Embryonic facial prominence (tissue), 1 donor: ENCODE measurements around the gene ATOSA.

ENCODE experiments used
- DNase-seq: peaks from one replicate; pipeline ENCODE4 v3.0.0-alpha.2; 2016; ENCODE audit errors: extremely low spot score

ATOSA gene

DNA sequence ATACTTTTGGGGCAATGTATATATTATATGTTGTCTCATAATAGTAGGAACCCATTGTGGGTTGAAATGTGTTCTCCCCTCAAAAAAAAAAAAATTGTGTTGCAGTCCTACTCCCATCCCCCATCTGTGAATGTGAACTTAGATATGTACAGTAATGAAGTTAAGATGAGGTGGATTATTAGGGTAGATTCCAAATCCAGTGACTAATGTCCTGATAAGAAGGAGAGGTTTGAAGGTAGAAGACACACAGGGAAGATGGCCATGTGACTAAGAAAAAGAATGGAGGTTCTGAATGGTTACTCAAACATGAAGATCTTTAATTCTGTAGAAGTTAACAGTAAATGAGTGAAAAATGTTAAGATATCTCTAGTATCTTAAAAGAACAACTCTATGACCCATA is 3.0 kb upstream of the ATOSA start:
- DNase-seq, result no peak

DNA sequence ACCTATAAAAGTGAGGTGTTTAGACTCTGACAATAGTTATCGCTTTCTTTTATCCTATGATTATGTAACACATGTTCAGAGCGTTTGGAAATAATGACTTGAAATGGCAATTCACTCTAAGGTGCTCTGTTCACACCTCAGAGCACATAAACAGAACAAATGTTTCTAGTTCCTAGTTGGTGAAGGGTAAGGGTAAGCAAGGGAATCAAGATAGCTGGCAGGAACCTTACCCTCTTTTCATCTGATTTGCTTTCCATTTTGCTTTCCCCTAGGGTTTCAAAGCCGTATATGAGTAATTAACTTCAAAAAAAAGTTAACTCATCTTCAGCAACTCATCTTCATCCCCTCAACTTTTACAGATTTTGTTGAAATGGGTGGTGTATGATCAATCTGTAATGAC is 2.3 kb upstream of the ATOSA start:
- no peak for DNase-seq

- no peak for DNase-seq
These were observed 1.6 kb upstream of the ATOSA start for GRCh38 chr15:52680761-52681160.

GRCh38 chr15:52680041-52680391 is 828 bp upstream of the ATOSA start:
- peak; percentile 18 for DNase-seq

DNA sequence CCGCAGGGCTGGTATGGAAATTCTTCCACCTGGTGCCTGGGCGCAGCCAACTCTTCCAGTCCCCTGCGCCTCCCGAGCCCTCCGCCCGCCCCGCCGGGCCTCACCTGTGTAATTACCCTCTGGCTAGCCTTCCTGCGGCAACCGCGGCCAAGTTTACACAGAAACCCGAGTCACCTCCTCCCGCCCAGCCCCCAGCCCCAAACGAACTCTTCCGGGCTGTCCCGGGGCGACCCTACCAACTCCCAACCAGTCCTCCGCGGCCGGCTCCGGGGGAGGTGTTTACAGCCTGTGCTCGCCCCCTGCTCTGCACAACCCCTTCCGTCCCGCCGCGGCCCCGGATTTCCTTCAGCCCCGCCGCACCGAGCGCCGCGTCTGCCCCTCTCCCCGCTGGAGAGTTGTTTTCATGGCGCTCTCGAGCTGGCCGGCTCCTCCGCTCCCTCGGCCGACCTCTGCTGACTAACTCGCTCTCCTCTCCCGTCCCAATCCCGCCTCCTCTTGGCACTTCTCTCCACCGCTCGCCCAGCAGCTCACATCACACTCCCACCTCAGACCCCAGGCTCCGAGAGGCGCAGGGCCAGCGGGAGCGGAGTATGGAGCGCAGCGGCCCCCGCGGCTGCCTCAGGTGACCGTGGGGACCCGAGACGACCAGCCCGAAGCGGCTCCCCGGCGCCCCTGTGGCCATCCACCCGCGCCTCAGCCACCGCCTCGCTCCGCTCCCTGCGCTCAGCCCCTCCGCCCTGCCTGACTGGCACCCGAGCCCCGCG is 538 bp downstream of the ATOSA start:
- DNase-seq, result peak; percentile 32

DNA sequence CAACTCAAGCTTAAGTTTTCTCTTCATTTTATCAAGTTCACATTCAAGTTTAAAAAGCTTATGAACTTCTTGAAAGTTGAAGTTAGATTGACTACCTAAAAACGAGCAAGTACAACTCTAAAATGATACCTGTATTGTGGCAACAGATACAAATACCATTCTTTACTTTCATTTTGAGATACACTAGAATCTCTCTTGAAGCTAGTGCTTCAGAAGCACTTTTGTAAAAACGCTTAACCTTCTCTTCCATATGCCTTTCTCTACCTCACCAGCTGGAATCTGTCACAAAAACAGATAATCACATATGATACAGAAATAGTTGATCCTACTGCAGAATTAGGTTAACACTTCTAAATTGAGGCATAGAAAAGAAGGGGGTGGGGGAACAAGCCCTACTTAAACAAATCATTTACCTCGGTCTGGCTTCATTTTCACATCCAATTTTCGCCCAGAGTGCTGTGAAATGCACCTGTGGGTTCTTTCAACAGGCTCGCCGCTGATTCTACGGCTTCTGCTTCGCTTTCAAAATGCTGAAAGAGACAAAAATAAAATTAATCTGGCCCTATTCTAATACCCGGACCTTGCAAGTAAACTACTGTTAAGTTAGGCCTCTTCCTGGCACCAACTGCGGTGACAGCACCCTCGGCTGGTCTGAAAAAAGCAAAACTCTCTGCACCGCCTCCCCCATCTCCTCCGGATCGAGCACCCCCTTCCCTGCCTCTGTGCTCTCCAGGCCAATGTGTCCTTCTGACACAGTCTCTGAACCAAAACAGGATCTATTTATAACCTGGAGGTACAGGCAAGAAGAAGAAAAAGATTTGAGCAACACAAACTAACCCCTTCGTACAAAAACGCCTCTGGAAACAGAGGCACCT is 1.4 kb downstream of the ATOSA start:
- DNase-seq, result peak; percentile 10

DNA sequence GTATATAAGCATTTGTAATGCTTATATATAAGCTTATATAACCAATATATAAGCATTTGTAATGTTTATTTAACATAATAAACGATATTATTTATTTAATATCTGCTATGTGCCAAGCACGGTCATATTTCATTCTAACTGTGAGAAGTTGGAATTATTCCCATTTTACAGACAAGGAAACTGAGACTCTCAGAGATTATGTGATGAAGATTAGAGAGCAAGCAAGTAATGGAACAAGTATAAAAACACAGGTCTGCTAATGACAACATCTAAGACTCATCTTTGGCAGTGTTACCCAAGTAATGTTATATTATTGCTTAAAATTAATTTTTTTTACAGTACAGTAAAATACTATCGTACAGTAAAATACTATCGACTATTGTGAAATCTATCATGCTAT is 4.4 kb downstream of the ATOSA start:
- no peak for DNase-seq

- no peak for DNase-seq
These were observed 5.5 kb downstream of the ATOSA start for GRCh38 chr15:52673734-52674133.

- no peak for DNase-seq
These were observed 5.9 kb downstream of the ATOSA start for GRCh38 chr15:52673312-52673711.

DNA sequence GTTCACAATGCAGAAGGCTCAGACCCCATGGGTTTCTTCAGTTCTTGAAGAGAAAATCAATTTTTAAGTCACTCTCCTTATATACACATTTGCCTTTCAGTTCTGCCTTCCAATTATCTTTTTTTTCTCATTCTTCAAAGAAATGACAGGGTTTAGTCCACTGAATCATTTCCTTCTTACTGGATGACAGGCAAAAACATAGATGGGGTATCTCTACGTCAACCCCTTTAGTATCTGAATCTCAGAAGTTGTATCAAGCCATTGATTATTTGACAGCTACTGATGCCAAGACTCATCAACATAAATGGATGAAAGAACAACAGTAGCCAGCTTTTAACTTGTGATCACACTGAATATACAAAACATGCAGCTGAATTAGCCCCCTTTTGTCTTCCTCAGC is 6.5 kb downstream of the ATOSA start:
- DNase-seq, result no peak

GRCh38 chr15:52670087-52670486 is 9.1 kb downstream of the ATOSA start:
- no peak for DNase-seq

DNA sequence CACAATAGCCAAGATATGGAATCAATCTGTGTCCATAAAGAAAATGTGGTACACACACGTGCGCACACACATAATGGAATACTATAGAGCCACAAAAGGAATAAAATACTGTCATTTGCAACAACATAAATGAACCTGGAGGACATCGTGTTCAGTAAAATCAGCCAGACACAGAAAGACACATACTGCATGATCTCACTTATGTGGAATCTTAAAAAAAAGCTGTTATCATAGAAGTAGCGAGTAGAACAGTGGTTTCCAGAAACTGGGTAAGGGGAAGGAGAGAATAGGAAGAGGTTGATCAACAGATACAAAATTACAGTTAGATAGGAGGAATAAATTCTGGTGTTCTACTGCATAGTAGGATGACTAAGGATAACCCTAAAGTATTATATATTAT is 11.1 kb downstream of the ATOSA start:
- no peak for DNase-seq

GRCh38 chr15:52667597-52667996 is 11.6 kb downstream of the ATOSA start:
- no peak for DNase-seq

DNA sequence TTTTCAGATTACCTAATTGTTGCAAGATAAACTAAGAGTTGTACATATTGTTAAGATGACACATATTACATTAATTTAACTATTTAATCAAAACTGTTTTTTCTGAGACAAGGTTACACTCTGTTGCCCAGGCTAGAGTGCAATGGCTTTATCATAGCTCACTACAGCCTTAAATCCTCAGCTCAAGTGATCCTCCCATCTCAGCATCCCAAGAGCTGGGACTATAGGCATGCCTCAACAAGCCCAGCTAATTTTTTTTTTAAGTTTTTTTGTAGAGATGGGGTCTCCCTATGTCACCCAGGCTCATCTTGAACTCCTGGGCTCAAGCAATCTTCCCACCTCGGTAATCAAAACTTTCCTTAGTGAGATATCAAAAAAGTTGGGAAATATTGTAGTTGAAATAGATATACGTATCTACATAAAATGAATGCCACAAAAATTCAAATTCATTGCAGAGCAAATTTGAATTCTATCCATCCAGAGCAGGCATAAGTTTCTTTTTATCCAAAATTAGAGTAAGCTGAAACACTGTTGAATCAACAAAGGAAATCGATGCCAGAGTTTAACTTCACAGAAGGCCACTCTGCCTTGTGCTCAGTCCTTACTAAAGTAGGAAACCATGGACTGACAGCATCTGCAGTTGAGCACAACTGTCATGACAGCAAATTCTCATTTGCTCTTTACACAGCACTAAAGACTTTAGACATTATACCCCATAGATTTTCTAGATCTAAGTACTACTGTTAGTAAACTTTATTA is 15.5 kb downstream of the ATOSA start:
- no peak for DNase-seq

GRCh38 chr15:52661909-52662308 is 17.3 kb downstream of the ATOSA start:
- no peak for DNase-seq

GRCh38 chr15:52660192-52660591 is 19.0 kb downstream of the ATOSA start:
- DNase-seq, result no peak

- no peak for DNase-seq
These were observed 20.2 kb downstream of the ATOSA start for GRCh38 chr15:52658955-52659354.

DNA sequence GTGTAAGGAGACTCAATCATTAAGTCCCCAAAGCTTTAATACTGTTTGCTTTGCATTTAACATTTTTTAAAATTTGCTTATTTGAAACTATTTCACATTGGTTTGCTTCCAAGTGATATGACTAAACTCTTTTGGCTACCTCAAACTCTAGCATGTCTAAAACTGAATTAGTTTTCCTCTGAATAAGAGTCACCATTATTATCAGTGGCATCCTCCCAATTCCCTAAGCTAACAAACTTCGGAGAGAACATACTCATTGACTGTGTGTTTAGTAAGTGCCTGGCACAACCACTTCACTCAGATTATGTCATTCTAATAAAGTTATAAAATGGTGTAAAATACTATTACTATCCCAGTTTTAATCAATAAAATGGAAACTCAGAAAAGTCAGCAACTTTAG is 21.9 kb downstream of the ATOSA start:
- DNase-seq, result no peak

DNA sequence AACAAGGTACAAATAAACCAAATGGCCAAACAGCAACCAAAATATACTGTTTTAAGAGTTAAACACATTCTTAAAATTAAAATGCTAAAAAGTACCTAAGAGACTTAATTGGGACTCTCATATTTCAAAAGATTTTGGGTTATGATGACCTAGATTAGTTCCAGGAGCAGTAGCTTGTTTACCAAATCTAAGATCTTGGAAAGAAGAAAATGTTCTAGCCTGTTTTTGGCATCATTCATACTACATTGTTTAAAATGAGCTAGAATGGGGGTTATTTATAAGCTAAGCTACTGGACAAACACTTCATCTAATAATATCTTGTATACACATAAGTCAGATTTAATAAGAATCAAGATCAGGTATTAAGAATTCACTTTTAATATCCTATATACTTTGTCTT is 22.8 kb downstream of the ATOSA start:
- DNase-seq, result no peak

GRCh38 chr15:52653431-52653964 is 25.7 kb downstream of the ATOSA start:
- DNase-seq, result no peak

DNA sequence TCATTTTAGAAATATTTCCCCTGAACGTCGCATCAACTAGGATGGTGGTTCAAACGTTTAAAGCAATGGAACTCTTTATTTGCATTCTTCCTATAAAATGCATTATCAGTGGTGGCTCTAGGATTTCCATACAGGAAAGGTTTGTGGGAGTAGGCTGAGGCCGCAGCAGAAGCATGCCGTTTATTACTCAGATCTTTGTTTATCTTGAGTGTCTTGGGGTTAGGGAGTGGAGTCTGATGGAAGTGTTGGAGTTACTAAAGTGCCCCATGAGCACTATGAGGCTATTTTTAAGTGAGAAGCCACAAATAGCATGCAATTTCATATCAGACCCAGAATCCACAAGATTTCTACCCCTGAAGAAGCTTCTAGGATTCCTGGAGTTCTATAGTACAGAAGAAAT is 26.2 kb downstream of the ATOSA start:
- no peak for DNase-seq

GRCh38 chr15:52652286-52652685 is 26.9 kb downstream of the ATOSA start:
- DNase-seq, result no peak
